ENCODE measurements around the gene FAM124A. TPM values are rescaled to one million over a fixed set of nuclear protein-coding genes. Genes with fewer than 3 reads are reported as not detected.

FAM124A gene
- total RNA-seq, 1 experiment from 2014 or later = 3.1 TPM

- Histone ChIP-seq H2AFZ (ENCODE audit: low read depth, low read length, poor library complexity, severe bottlenecking) (no peak overlapping the region), H3K27me3 (ENCODE audit: insufficient read depth, low read length) (no peaks in the 10 kb centered on the region), H3K4me1 (ENCODE audit: control insufficient read depth in 1 of 2, insufficient read depth in 2 of 2, low read length in 2 of 2) (peaks cover 0 to 6% of the 10 kb centered on the region in 2 experiments; a peak in 1 of 4 replicates), H3K79me2 (ENCODE audit: insufficient read depth, low read length) (no peaks in the 10 kb centered on the region), H3K4me3 (replicated peaks in 1 of 2; ENCODE audit: low read depth in 1 of 2, low read length in 2 of 2) (no peak overlapping the region), H4K20me1 (ENCODE audit: insufficient read depth) (no peaks in the 10 kb centered on the region), H3K27ac (ENCODE audit: low read depth, low read length) (no peak overlapping the region), H3K36me3 (ENCODE audit: control insufficient read depth in 1 of 2, insufficient read depth in 2 of 2, low read length in 2 of 2) (no peaks in the 10 kb centered on the region), H3K9me3 (ENCODE audit: control insufficient read depth in 1 of 2, insufficient read depth in 1 of 2, low read depth in 1 of 2, low read length in 2 of 2) (no peaks in the 10 kb centered on the region), H3K9ac (ENCODE audit: low read length) (no peak overlapping the region), H3K4me2 (ENCODE audit: low read length) (no peak overlapping the region), H3K9me2 (ENCODE audit: insufficient read depth) (no peaks in the 10 kb centered on the region)
- intact Hi-C loops (cut with micrococcal nuclease) = no loop called here
- DNase-seq (ENCODE audit: low read depth, low spot score) (no peak), ATAC-seq (no peak)
- POLR2A ChIA-PET = interaction anchor here (1.7 kb wide), 1 partner anchor 207 kb away, joined by 3 read pairs; no protein-coding TSS in a partner anchor
- TF ChIP-seq SP1 (IDR thresholded peaks at IDR 0.05; ENCODE audit: low read depth) (no peak), POLR2A (IDR thresholded peaks at IDR 0.05; ENCODE audit: borderline replicate concordance, extremely low read depth, insufficient read depth, insufficient read length) (no peak), RAD21 (IDR thresholded peaks at IDR 0.05; ENCODE audit: low read depth) (no peak), POLR2AphosphoS5 (IDR thresholded peaks at IDR 0.05; ENCODE audit: low read depth, low read length) (no peak), YY1 (IDR thresholded peaks at IDR 0.05; ENCODE audit: extremely low read depth, insufficient replicate concordance, low read depth, low read length) (no peak), CEBPB (IDR thresholded peaks at IDR 0.05; ENCODE audit: low read depth) (no peak), CBX3 (IDR thresholded peaks at IDR 0.05; ENCODE audit: low read depth) (no peak), ELF1 (IDR thresholded peaks at IDR 0.05; ENCODE audit: borderline replicate concordance, low read depth) (no peak), MAX (IDR thresholded peaks at IDR 0.05) (no peak), TCF7L2 (IDR thresholded peaks at IDR 0.05; ENCODE audit: borderline replicate concordance, extremely low read depth, insufficient read depth, insufficient read length) (no peak), EGR1 (IDR thresholded peaks at IDR 0.05; ENCODE audit: low read depth) (no peak), REST (IDR thresholded peaks at IDR 0.05; ENCODE audit: low read depth) (no peak), EZH2phosphoT487 (IDR thresholded peaks at IDR 0.05; ENCODE audit: borderline replicate concordance) (no peak), FOSL1 (IDR thresholded peaks at IDR 0.05; ENCODE audit: low read depth) (no peak)
- no TSS peak for BruUV-seq (replicated peaks)
- RAD21 ChIA-PET (ENCODE audit: low non-redundant PET in 1 of 2, low total read pairs in 2 of 2, uncharacterized antibody in 2 of 2, unreplicated experiment in 2 of 2) = no interaction called here
- CTCF ChIA-PET = no interaction called here
Measured at GRCh38 chr13:51246025-51246417, 23.8 kb downstream of the FAM124A start.
